ENCODE data around the gene MPP2.
A peak's percentile ranks its signal among the peaks of the same experiment; 100 is the strongest.

DNA sequence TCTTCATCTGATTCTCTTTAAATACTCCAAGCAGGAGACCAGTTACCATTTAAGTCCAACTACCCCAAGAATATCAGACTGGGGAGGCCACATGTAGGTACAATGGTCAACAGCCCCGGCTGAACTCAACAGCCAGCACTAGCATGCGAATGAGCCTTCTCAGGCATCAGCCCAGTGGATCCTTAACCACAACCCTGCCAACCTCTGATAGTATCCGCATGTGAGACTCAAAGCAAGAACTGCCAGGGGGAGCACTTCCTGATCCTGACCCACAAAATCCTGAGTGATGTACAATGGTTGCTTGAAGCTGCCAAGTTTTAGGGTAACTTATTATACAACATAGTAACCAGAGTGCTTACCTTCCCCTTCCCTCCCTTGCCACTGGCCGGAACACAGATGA lies 42.4 kb upstream of the MPP2 start:
- TF ChIP-seq POLR2AphosphoS5 (IDR thresholded peaks at IDR 0.05; ENCODE audit: low read depth, low read length) (no peak), GABPA (IDR thresholded peaks at IDR 0.05; ENCODE audit: low read depth) (no peak), RFX5 (IDR thresholded peaks at IDR 0.05; ENCODE audit: low read length) (no peak), JUND (IDR thresholded peaks at IDR 0.05) (no peak), RAD21 (IDR thresholded peaks at IDR 0.05; ENCODE audit: low read length) (no peak), YY1 (IDR thresholded peaks at IDR 0.05; ENCODE audit: low read depth) (no peak), FOXJ3 (CRISPR knock-in tag; IDR thresholded peaks at IDR 0.05) (no peak)
- TF ChIP-seq, protein P1, sequence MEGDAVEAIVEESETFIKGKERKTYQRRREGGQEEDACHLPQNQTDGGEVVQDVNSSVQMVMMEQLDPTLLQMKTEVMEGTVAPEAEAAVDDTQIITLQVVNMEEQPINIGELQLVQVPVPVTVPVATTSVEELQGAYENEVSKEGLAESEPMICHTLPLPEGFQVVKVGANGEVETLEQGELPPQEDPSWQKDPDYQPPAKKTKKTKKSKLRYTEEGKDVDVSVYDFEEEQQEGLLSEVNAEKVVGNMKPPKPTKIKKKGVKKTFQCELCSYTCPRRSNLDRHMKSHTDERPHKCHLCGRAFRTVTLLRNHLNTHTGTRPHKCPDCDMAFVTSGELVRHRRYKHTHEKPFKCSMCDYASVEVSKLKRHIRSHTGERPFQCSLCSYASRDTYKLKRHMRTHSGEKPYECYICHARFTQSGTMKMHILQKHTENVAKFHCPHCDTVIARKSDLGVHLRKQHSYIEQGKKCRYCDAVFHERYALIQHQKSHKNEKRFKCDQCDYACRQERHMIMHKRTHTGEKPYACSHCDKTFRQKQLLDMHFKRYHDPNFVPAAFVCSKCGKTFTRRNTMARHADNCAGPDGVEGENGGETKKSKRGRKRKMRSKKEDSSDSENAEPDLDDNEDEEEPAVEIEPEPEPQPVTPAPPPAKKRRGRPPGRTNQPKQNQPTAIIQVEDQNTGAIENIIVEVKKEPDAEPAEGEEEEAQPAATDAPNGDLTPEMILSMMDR (IDR thresholded peaks at IDR 0.05) = peak; percentile 19; the same call in 1 of the 2 replicates
- TF ChIP-seq, protein P2, sequence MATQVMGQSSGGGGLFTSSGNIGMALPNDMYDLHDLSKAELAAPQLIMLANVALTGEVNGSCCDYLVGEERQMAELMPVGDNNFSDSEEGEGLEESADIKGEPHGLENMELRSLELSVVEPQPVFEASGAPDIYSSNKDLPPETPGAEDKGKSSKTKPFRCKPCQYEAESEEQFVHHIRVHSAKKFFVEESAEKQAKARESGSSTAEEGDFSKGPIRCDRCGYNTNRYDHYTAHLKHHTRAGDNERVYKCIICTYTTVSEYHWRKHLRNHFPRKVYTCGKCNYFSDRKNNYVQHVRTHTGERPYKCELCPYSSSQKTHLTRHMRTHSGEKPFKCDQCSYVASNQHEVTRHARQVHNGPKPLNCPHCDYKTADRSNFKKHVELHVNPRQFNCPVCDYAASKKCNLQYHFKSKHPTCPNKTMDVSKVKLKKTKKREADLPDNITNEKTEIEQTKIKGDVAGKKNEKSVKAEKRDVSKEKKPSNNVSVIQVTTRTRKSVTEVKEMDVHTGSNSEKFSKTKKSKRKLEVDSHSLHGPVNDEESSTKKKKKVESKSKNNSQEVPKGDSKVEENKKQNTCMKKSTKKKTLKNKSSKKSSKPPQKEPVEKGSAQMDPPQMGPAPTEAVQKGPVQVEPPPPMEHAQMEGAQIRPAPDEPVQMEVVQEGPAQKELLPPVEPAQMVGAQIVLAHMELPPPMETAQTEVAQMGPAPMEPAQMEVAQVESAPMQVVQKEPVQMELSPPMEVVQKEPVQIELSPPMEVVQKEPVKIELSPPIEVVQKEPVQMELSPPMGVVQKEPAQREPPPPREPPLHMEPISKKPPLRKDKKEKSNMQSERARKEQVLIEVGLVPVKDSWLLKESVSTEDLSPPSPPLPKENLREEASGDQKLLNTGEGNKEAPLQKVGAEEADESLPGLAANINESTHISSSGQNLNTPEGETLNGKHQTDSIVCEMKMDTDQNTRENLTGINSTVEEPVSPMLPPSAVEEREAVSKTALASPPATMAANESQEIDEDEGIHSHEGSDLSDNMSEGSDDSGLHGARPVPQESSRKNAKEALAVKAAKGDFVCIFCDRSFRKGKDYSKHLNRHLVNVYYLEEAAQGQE (IDR thresholded peaks at IDR 0.05; ENCODE audit: low read depth, low read length) = no peak

All from SK-N-SH (cell line).